Measurements from ENCODE around the gene CTBP2.

Gene CTBP2

DNA sequence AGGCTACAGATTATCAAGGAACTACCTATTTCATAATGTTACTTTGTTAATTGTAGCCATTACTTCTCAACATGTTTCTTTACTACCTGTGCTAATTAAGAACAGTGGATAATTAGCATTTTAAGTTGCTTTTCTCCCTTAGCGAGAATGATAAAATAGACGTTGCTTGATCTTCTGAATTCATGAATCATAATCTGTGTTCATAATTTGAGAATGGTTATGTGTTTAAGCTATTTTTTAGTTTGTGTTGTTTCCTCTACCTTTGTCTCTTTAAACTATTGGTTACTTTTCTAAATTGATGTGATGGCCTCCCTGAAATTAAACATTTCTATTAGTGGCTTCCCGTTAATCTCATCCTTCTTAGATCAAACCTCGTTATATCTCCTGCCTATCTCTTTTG lies 218.5 kb downstream of the CTBP2 start, which contains the start of gene ZRANB1:
ZRANB1 (plus strand) TSS at position 301 of the 400 bp plus-strand sequence. CDS start 371 bp downstream, outside the sequence.
- no peak for DNase-seq (ENCODE audit: low spot score)

DNA sequence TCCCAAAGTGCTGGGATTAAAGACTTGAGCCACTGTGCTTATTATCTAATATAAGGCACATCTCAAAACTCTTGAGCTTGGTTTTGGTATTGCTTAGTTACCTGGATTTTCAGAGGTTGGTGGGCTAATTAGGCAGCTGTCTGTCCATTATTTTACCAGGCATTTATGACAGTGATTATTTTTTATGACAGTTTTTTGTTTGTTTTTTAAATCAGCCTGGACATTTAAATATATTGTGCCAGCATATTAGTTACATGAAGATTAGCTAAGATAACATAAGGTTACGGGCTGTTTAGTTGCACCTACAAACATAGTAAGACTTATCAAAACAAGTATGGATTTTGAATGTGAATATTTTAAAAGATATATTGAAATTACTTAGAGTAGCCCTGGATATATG lies 221.1 kb downstream of the CTBP2 start:
- no peak for DNase-seq (ENCODE audit: low spot score)

DNA sequence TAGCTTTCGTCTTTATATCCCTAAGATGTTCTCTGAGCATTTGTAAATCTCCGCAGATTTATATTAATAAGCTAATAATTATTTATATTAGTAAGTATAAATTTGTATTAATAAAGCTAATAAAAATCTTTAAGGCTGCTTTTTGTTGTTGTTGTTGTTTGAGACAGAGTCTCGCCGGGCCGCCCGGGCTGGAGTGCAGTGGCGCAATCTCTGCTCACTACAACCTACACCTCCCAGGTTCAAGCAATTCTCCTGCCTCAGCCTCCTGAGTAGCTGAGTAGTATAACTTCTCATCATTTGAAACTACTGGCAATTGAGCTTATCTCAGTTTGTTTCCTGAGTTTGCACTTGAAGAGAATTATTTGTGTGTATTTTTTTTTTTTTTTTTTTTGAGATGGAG lies 223.6 kb downstream of the CTBP2 start:
- no peak for DNase-seq (ENCODE audit: low spot score)

DNA sequence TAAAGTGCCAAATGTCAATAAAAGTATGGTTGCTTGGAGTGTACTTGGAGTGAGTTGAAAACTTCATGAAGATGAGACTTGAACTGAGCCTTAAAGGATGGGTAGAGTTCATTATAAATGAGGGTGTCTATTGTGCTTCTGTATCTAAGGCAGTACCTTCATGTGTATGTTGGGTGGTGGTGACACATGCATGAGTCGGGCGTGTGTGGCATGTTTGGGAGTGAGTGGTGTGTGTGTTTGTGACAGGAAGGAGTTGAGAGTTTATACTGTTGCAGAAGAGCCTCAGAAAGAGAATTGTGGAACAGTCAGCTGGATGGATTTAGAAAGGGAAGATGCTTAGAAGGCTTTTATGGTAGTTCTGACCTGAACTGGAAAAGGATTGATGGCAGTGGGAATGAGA lies 224.4 kb downstream of the CTBP2 start:
- DNase-seq (ENCODE audit: low spot score) = no peak

Data from AG20443 (cell line).